Panc1 (cell line): ENCODE data around the gene RYR3. TPM values are rescaled to one million over a fixed set of nuclear protein-coding genes. Genes with fewer than 3 reads are reported as not detected.

Source experiments
- ATAC-seq: fragments of 200-7000 bp; cut with Tn5 transposase; 2 replicates; pipeline ENCODE4 v1.9.1; 2020; ENCODE audit warnings: mild to moderate bottlenecking, moderate library complexity
- BruUV-seq: library from RNA; stranded (reverse); fragments of 400-500 nt; replicated peaks from 2 replicates; lab custom pipeline; 2021; lab: Mats Ljungman, UMichigan
- CTCF ChIA-PET: fragments of 300-600 bp; sonication (Branson Sonifier 250); formaldehyde crosslinking; loops from one replicate; lab custom pipeline; 2022; ENCODE audit warnings: antibody characterized with exemption; lab: Charles Lee
- POLR2A ChIA-PET: fragments of 300-600 bp; sonication (Branson Sonifier 250); formaldehyde crosslinking; loops from one replicate; lab custom pipeline; 2022; ENCODE audit warnings: antibody characterized with exemption; lab: Charles Lee
- DNase-seq: peaks from one replicate; pipeline ENCODE4 v3.0.0-alpha.2; 2010; ENCODE audit warnings: low read depth, low spot score
- H3K27ac ChIP-seq: 2 replicates; pipeline ENCODE4 v1.5.1; 2011; ENCODE audit warnings: mild to moderate bottlenecking, low read length, inconsistent platforms
- H3K27me3 ChIP-seq: fragments of 200-500 bp; sonication (Bioruptor generic); 2 replicates; pipeline ENCODE4 v1.6.0; 2014; ENCODE audit warnings: low read length, inconsistent platforms; ENCODE audit not compliant: control insufficient read depth, insufficient read depth
- H3K36me3 ChIP-seq: fragments of 200-500 bp; sonication (Bioruptor generic); 2 replicates; pipeline ENCODE4 v1.5.1; 2014; ENCODE audit warnings: inconsistent platforms, mild to moderate bottlenecking, low read length, moderate library complexity; ENCODE audit not compliant: control insufficient read depth, insufficient read depth
- H3K4me1 ChIP-seq: 2 replicates; pipeline ENCODE4 v1.5.1; 2011; ENCODE audit warnings: inconsistent platforms, mild to moderate bottlenecking, low read length, moderate library complexity; ENCODE audit not compliant: control insufficient read depth, insufficient read depth
- H3K4me3 ChIP-seq, 2 experiments: 2 replicates each; pipeline ENCODE4 v1.5.1; 2011 to 2012; ENCODE audit warnings: low read depth in 2 of 2, low read length in 2 of 2, mild to moderate bottlenecking in 2 of 2, inconsistent platforms in 1 of 2, moderate library complexity in 1 of 2
- H3K9me3 ChIP-seq: fragments of 200-500 bp; sonication (Bioruptor generic); 2 replicates; pipeline ENCODE4 v1.5.1; 2014; ENCODE audit warnings: low read depth, mild to moderate bottlenecking, inconsistent platforms, low read length, moderate library complexity; ENCODE audit not compliant: control insufficient read depth, insufficient read depth
- CTCF ChIP-seq: fragments of 450-650 bp; IDR thresholded peaks from 2 replicates; pipeline ENCODE4 v1.5.1; 2017; ENCODE audit warnings: mild to moderate bottlenecking
- POLR2AphosphoS5 ChIP-seq: IDR thresholded peaks from 2 replicates; pipeline ENCODE4 v1.6.1; 2012; ENCODE audit warnings: mild to moderate bottlenecking, low read depth, low read length, moderate library complexity
- REST ChIP-seq, 2 experiments: IDR thresholded peaks; 2 replicates each; pipeline ENCODE4 v1.6.1; 2011 to 2012; ENCODE audit warnings: low read depth in 2 of 2, control low read depth in 1 of 2, low read length in 1 of 2, mild to moderate bottlenecking in 1 of 2, moderate library complexity in 1 of 2; ENCODE audit not compliant: insufficient read depth in 1 of 2
- SIN3A ChIP-seq: IDR thresholded peaks from 2 replicates; pipeline ENCODE4 v1.6.1; 2012; ENCODE audit warnings: low read depth, mild to moderate bottlenecking, low read length, moderate library complexity, borderline replicate concordance; ENCODE audit not compliant: insufficient read depth
- TCF7L2 ChIP-seq: IDR thresholded peaks from 2 replicates; pipeline ENCODE4 v1.6.1; 2011; ENCODE audit warnings: mild to moderate bottlenecking, low read depth, low read length, inconsistent platforms
- in situ Hi-C: cut with HindIII; loops from 2 replicates; pipeline ENCODE4 v1.10.0; 2016; ENCODE audit warnings: low sequenced_read_pairs, low pct_unique_long_range_greater_than_20kb
- intact Hi-C: fragments of 100-400 bp; cut with micrococcal nuclease; formaldehyde crosslinking; loops from one replicate; pipeline ENCODE4 v1.10.0; 2022; ENCODE audit not compliant: unreplicated experiment
- total RNA-seq: library from RNA; stranded (reverse); gene quantifications from one replicate; pipeline ENCODE4 v1.2.1, GENCODE V29; 2021; ENCODE audit not compliant: unreplicated experiment

The RYR3 gene
- total RNA-seq, 1 experiment from 2014 or later: not detected

GRCh38 chr15:33903661-33904060 is 592.9 kb downstream of the RYR3 start:
- in situ Hi-C loops: no loop called here
- no TSS peak for BruUV-seq

GRCh38 chr15:33907326-33907725 is 596.6 kb downstream of the RYR3 start:
- Histone ChIP-seq H3K27ac (no peak overlapping the region), H3K4me1 (no peaks in the 10 kb centered on the region; the same call in 1 of the 2 replicates), H3K9me3 (no peaks in the 10 kb centered on the region), H3K4me3 (no peak overlapping the region), H3K36me3 (no peaks in the 10 kb centered on the region), H3K27me3 (no peaks in the 10 kb centered on the region)
- in situ Hi-C loops: no loop called here
- POLR2A ChIA-PET: no interaction called here
- DNase-seq (no peak), ATAC-seq (no peak)
- BruUV-seq: no TSS peak
- intact Hi-C loops: no loop called here
- no peak for TF ChIP-seq CTCF
- no peak for TF ChIP-seq REST (IDR thresholded peaks at IDR 0.05; ENCODE audit: insufficient read depth in 1 of 2, low read depth in 2 of 2, low read length in 1 of 2)
- TF ChIP-seq TCF7L2: no peak
- TF ChIP-seq SIN3A: no peak
- no peak for TF ChIP-seq POLR2AphosphoS5
- CTCF ChIA-PET: no interaction called here

More at GRCh38 chr15:33903661-33904060, 592.9 kb downstream of the RYR3 start:
- no peak overlapping the region for H3K27ac ChIP-seq
- TF ChIP-seq CTCF: no peak
- TF ChIP-seq REST (IDR thresholded peaks at IDR 0.05; ENCODE audit: insufficient read depth in 1 of 2, low read depth in 2 of 2, low read length in 1 of 2): no peak
- TF ChIP-seq POLR2AphosphoS5: no peak
- no peak for TF ChIP-seq TCF7L2
- no peak for TF ChIP-seq SIN3A
- H3K36me3 ChIP-seq: no peaks in the 10 kb centered on the region
- H3K9me3 ChIP-seq: no peaks in the 10 kb centered on the region
- H3K4me3 ChIP-seq: no peak overlapping the region
- ATAC-seq (no peak), DNase-seq (no peak)
- intact Hi-C loops: no loop called here
- ChIA-PET POLR2A (no interaction called here), CTCF (no interaction called here)
- H3K4me1 ChIP-seq: no peaks in the 10 kb centered on the region; the same call in 1 of the 2 replicates
- H3K27me3 ChIP-seq: no peaks in the 10 kb centered on the region
